Colonic mucosa (tissue), 4 donors: Measurements from ENCODE around the gene FGA. TPM values are rescaled to one million over a fixed set of nuclear protein-coding genes. Genes with fewer than 3 reads are reported as not detected.

Source experiments
- DNase-seq: peaks from one replicate; pipeline ENCODE4 v3.0.0-alpha.2; 2020
- H3K27ac ChIP-seq: fragments of 200-600 bp; one replicate; pipeline ENCODE4 v1.8.0; 2021
- H3K27me3 ChIP-seq: fragments of 200-600 bp; one replicate; pipeline ENCODE4 v1.8.0; 2021
- H3K36me3 ChIP-seq: fragments of 200-600 bp; one replicate; pipeline ENCODE4 v1.8.0; 2021
- H3K4me1 ChIP-seq: fragments of 200-600 bp; one replicate; pipeline ENCODE4 v1.8.0; 2021; ENCODE audit warnings: mild to moderate bottlenecking
- H3K4me3 ChIP-seq: fragments of 200-600 bp; one replicate; pipeline ENCODE4 v1.8.0; 2021
- H3K9ac ChIP-seq, 2 donors: one replicate each; pipeline ENCODE4 v1.7.0; 2013; ENCODE audit warnings: control low read depth in 2 of 2, low read depth in 2 of 2, low read length in 2 of 2
- H3K9me3 ChIP-seq: fragments of 200-600 bp; one replicate; pipeline ENCODE4 v1.8.0; 2021
- CTCF ChIP-seq: fragments of 200-600 bp; IDR thresholded peaks from one replicate; pipeline ENCODE4 v1.8.0; 2022; ENCODE audit warnings: antibody characterized with exemption, mild to moderate bottlenecking
- intact Hi-C: fragments of 100-400 bp; cut with DNase I; formaldehyde crosslinking; loops from one replicate; pipeline ENCODE4 v1.14.1; 2022
- total RNA-seq, 2 donors: library from RNA; stranded (reverse); fragmentation: NEBNext Ultra II Directional in 1 of 2; extraction: Animal tissue kit (Norgen Biotek cat#: 25700) in 1 of 2; gene quantifications; one replicate each; pipeline ENCODE4 v1.2.1, GENCODE V29; 2021
- donor health status: healthy.
- donor health status: DM: no; HTN: no; CAD: no.
- donor health status: DM: no; HTN: no; CAD: no.

FGA gene
- total RNA-seq, 2 donors from 2014 or later: 0.24 to 9.2 TPM

- no peak for TF ChIP-seq CTCF
- H3K4me1 ChIP-seq: no peaks in the 10 kb centered on the region
- no peak overlapping the region for H3K4me3 ChIP-seq
- no peak for DNase-seq
- H3K9ac ChIP-seq: no peak overlapping the region
- no peak overlapping the region for H3K27ac ChIP-seq
- H3K27me3 ChIP-seq: no peaks in the 10 kb centered on the region
- intact Hi-C loops: no loop called here
- no peaks in the 10 kb centered on the region for H3K9me3 ChIP-seq
- no peaks in the 10 kb centered on the region for H3K36me3 ChIP-seq
Observed at GRCh38 chr4:154577324-154577723, 13.2 kb downstream of the FGA start.

GRCh38 chr4:154574311-154574710 is 16.2 kb downstream of the FGA start:
- TF ChIP-seq CTCF: no peak
- intact Hi-C loops: no loop called here
- no peak overlapping the region for H3K9ac ChIP-seq
- H3K27ac ChIP-seq: no peak overlapping the region
- no peak overlapping the region for H3K4me3 ChIP-seq
- DNase-seq: no peak
- H3K27me3 ChIP-seq: no peaks in the 10 kb centered on the region
- H3K4me1 ChIP-seq: no peaks in the 10 kb centered on the region
- H3K36me3 ChIP-seq: no peaks in the 10 kb centered on the region
- no peaks in the 10 kb centered on the region for H3K9me3 ChIP-seq

- H3K27ac ChIP-seq: no peak overlapping the region
- H3K4me1 ChIP-seq: no peaks in the 10 kb centered on the region
- H3K4me3 ChIP-seq: no peak overlapping the region
- H3K27me3 ChIP-seq: no peaks in the 10 kb centered on the region
- no peak for TF ChIP-seq CTCF
- DNase-seq: no peak
- intact Hi-C loops: no loop called here
- no peaks in the 10 kb centered on the region for H3K9me3 ChIP-seq
- H3K36me3 ChIP-seq: no peaks in the 10 kb centered on the region
- H3K9ac ChIP-seq: no peak overlapping the region
Observed at GRCh38 chr4:154573190-154573870, 17.2 kb downstream of the FGA start.

- Histone ChIP-seq H3K27ac (no peak overlapping the region), H3K9ac (no peak overlapping the region), H3K9me3 (no peaks in the 10 kb centered on the region), H3K4me3 (no peak overlapping the region), H3K27me3 (no peaks in the 10 kb centered on the region), H3K36me3 (no peaks in the 10 kb centered on the region), H3K4me1 (no peaks in the 10 kb centered on the region)
- intact Hi-C loops: no loop called here
- no peak for DNase-seq
- TF ChIP-seq CTCF: no peak
Observed at GRCh38 chr4:154569584-154569983, 21.0 kb downstream of the FGA start.

GRCh38 chr4:154569028-154569427 is 21.5 kb downstream of the FGA start:
- no peak overlapping the region for H3K4me3 ChIP-seq
- TF ChIP-seq CTCF: no peak
- no peak for DNase-seq
- H3K9ac ChIP-seq: no peak overlapping the region
- H3K27ac ChIP-seq: no peak overlapping the region
- no peaks in the 10 kb centered on the region for H3K4me1 ChIP-seq
- H3K9me3 ChIP-seq: no peaks in the 10 kb centered on the region
- H3K27me3 ChIP-seq: no peaks in the 10 kb centered on the region
- no peaks in the 10 kb centered on the region for H3K36me3 ChIP-seq
- intact Hi-C loops: no loop called here
